HS-27A (cell line): ENCODE measurements around the gene SLC25A30.
A peak's percentile ranks its signal among the peaks of the same experiment; 100 is the strongest.
"Not testable (repeated sequence)": the region's sequence is repeated elsewhere in the genome, so short reads cannot be mapped to it uniquely, and the experiment has no call there.

ENCODE experiments used
- DNase-seq: peaks from one replicate; pipeline ENCODE4 v3.0.0-alpha.2; 2012; ENCODE audit warnings: low read depth, missing footprints

Gene SLC25A30

GRCh38 chr13:45391926-45392325 is 26.2 kb downstream of the SLC25A30 start:
- no peak for DNase-seq

GRCh38 chr13:45391128-45391527 is 27.0 kb downstream of the SLC25A30 start:
- DNase-seq, result not testable (repeated sequence)

- DNase-seq, result not testable (repeated sequence)
These were observed 27.8 kb downstream of the SLC25A30 start for GRCh38 chr13:45390348-45390747.

- DNase-seq, result no peak
These were observed 29.5 kb downstream of the SLC25A30 start for GRCh38 chr13:45388664-45389063.

GRCh38 chr13:45386892-45387575 is 31.1 kb downstream of the SLC25A30 start:
- DNase-seq, result not testable (repeated sequence)

GRCh38 chr13:45385907-45386553 is 32.1 kb downstream of the SLC25A30 start:
- no peak for DNase-seq

- no peak for DNase-seq
These were observed 32.9 kb downstream of the SLC25A30 start for GRCh38 chr13:45385320-45385719.

GRCh38 chr13:45384474-45385174 is 33.5 kb downstream of the SLC25A30 start:
- DNase-seq, result no peak

- DNase-seq, result not testable (repeated sequence)
These were observed 35.4 kb downstream of the SLC25A30 start for GRCh38 chr13:45382739-45383138.

- no peak for DNase-seq
These were observed 37.0 kb downstream of the SLC25A30 start for GRCh38 chr13:45381196-45381595.

GRCh38 chr13:45380708-45381107 is 37.5 kb downstream of the SLC25A30 start:
- DNase-seq, result not testable (repeated sequence)

- DNase-seq, result not testable (repeated sequence)
These were observed 38.7 kb downstream of the SLC25A30 start for GRCh38 chr13:45379516-45379915.

GRCh38 chr13:45378786-45379185 is 39.4 kb downstream of the SLC25A30 start:
- not testable (repeated sequence) for DNase-seq

GRCh38 chr13:45377314-45377713 is 40.9 kb downstream of the SLC25A30 start:
- not testable (repeated sequence) for DNase-seq

- DNase-seq, result not testable (repeated sequence)
These were observed 41.5 kb downstream of the SLC25A30 start for GRCh38 chr13:45376651-45377050.

- no peak for DNase-seq
These were observed 43.3 kb downstream of the SLC25A30 start for GRCh38 chr13:45374917-45375316.

- DNase-seq, result no peak
These were observed 45.0 kb downstream of the SLC25A30 start for GRCh38 chr13:45373162-45373547.

GRCh38 chr13:45372189-45373161 is 45.7 kb downstream of the SLC25A30 start:
- DNase-seq, result no peak

- DNase-seq, result peak; percentile 17
These were observed 47.2 kb downstream of the SLC25A30 start for GRCh38 chr13:45370922-45371406.

GRCh38 chr13:45369116-45369515 is 49.1 kb downstream of the SLC25A30 start:
- no peak for DNase-seq

- DNase-seq, result no peak
These were observed 49.6 kb downstream of the SLC25A30 start for GRCh38 chr13:45368571-45368970.

- DNase-seq, result no peak
These were observed 50.2 kb downstream of the SLC25A30 start for GRCh38 chr13:45368005-45368404.
